GM21786 (cell line): ENCODE results near the gene SLC20A1.

ENCODE experiments used
- ATAC-seq: cut with Tn5 transposase; IDR thresholded peaks from one replicate; pipeline ENCODE4 v1.9.1; 2021; ENCODE audit not compliant: unreplicated experiment

SLC20A1 gene

GRCh38 chr2:112623913-112624777, 21.6 kb upstream of the SLC20A1 start:
- peak; percentile 84 for ATAC-seq

GRCh38 chr2:112625474-112626114, 20.1 kb upstream of the SLC20A1 start:
- ATAC-seq = no peak

DNA sequence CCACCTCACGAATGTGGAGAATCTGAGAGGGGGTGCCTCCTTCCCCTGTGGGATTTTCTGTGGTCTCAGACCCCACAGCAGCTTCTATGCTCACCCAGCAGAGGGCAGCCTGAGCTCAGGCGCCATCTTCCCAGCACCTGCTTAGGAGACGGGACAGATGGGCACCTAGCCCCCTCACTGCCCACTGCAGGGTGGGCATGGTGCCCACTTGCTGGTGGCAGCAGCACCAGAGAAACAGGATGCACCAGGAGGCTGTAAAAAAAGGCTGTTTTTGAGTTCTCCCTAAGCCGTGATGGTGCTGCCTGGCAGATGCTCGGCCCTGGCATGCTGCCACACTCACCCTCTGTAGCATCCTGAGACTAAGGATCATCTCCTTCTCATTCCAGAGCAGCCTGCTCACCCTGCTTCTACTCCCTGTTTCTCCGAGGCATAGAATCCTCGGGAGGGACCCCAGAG, 19.1 kb upstream of the SLC20A1 start:
- no peak for ATAC-seq

GRCh38 chr2:112627060-112628040, 18.4 kb upstream of the SLC20A1 start:
- ATAC-seq = no peak

GRCh38 chr2:112629224-112629623, 16.5 kb upstream of the SLC20A1 start:
- no peak for ATAC-seq

GRCh38 chr2:112629823-112630222, 15.9 kb upstream of the SLC20A1 start:
- no peak for ATAC-seq

- no peak for ATAC-seq
Measured at GRCh38 chr2:112630268-112630667, 15.5 kb upstream of the SLC20A1 start.

DNA sequence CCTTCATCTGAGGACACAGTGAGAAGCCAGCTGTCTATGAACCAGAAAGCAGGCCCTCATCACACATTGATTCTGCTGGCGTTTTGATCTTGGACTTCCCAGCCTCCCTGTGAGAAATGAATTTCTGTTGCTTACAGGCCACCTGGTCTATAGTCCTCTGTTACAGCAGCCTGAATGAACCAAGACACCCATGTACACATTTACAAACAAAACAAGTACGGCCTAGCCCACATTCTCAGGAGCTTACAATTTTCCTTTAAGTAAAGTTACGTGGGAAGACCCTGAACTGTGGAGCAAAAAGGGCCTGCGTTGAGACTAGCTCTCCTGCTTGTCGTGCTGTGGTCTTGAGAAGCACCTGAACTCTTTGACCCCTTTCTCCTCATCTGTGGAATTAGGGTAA, 12.0 kb upstream of the SLC20A1 start:
- ATAC-seq = no peak

GRCh38 chr2:112634153-112634873, 11.4 kb upstream of the SLC20A1 start:
- no peak for ATAC-seq

- no peak for ATAC-seq
Measured at GRCh38 chr2:112634874-112635157, 10.9 kb upstream of the SLC20A1 start.

DNA sequence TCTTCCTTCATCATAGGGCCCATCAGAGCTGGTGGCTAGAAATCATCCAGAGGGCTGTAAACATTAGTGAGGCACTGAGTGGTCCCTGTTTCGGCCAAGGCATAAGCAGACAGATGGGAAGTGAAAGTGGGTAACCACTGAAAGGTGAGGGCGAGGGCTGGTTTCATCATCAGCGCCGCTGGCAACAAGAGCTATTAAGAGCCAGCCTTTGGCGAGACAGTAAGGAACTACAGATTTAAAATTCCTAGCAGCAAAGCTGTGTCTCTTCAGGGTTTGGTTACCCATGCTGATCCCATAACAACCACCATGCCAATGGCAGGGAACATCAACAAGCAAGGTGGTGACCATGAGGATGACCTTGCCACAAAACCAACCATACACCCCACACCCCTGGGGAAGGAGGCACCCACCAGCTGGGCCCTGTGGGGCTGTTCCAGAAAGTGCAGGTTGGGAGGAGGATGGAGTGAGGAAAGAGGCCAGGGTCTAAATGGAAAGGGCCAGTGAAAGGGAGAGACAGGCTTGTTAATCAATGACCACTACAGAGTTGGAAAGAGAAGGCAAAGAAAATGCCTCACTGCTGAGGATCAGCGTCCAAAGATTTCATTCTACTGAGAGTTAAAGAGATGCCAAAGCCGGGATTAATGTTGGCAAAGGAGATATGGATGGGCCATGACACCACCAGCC, 9.0 kb upstream of the SLC20A1 start:
- ATAC-seq = peak; percentile 98

DNA sequence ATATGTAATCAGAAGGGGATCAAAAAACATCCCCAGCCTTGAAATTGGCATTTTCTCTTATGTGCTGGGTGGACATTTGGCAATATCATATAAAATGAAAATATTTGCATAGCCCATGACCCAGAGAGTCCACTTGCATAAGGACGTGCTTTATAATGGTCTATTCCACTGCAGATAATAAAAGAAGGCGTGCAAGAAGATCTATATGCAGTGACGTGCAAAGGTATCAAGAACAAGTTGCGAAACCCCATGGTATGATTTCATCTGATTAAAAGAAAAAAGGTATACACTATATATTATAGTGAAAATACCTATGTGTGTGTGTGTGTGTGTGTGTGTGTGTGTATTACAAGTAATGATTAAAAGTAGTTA, 8.5 kb upstream of the SLC20A1 start:
- ATAC-seq = no peak

DNA sequence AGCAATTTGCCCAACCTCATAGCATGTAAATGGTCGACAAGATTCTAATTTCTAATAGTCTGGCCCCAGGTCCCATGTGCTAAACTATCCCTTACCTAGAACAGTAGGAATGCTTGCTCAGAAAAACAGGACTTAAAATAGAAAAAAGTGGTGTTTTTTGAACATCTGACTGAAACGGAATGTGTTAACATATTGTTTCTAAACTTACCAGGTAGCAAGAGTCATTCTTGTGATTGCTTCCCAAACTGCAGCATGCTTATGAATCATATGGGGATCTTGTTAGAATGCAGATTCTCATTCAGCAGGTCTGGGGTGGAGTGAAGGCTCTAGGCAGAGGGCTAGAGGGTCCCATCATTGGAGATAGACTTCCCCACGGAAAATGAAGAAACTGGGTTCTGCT, 5.8 kb upstream of the SLC20A1 start:
- no peak for ATAC-seq

DNA sequence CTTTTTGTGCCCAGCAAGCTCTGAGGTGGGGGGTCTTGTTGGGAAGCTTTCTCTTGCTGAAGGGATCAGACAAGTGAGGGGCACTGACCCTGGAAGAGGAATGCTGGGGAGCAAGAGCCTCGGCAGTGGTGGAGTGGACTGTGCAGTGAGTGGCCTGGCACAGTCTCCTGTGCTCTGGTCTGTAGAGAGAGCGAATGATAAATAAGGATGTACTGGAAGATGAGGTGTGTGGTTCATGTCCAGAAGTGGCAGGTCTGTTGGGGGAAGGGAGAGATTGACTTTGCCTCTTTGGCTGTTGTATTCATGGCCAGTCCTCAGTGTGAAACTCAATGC, 5.3 kb upstream of the SLC20A1 start:
- ATAC-seq = no peak

DNA sequence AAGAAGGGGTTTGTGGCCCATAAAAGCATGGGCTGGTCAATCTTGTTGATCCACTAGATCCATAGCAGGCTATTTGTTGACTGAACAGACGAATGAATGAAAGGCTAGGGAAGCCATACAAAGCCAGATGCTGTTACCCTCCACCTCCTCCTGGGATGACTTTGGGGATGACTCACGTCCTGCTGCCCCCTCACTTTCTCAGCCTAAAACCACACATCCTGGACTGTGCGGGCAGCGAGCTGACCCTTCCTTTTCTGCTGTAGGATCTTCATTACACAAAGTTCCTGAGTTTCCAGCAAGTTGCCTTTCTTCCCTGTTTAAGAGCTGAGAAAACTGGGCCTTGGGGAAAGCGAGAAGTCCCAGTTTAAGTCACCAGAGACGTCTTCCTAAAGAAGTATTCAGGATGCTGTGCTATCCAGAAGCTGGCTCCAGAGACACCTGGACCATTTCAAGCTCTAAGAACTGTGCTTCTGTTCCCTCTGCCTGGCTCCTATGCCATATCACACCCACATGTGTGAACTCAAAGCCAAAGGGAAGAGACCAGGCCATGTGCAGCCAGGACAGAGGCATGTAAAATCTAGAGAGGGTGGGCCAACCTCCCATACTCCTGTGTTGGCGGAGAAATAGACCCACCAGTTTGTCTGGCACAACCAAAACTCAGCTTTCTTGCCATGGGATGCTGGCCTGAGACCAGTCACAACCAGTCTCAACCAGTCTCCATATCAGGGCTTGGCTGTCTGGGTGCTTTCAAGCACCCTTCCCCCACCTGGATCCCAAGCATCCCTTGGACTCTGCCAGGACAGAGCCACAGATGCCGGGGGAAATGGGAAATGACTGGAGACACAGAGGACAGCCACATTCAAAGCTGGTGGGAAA, 4.7 kb upstream of the SLC20A1 start:
- ATAC-seq = no peak

GRCh38 chr2:112641701-112642100, 4.0 kb upstream of the SLC20A1 start:
- no peak for ATAC-seq

DNA sequence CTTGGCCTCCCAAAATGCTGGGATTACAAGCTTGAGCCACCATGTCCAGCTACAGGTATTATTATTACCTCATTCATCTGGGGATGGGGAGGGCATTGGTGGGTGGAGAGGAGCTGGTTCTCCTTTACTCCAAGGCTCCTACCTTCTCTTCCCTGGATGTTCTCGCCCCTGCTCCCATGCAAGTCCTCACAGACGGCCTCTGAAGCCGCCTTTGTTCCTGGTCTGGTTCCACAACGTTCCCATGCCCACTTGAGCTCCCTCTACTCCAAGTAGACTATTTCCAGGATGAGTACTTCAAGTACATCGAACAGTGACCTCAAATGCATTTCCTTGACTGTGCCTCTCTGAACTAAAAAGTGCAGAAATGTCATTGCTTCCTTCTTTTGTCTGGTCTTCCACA, 3.2 kb upstream of the SLC20A1 start:
- no peak for ATAC-seq

DNA sequence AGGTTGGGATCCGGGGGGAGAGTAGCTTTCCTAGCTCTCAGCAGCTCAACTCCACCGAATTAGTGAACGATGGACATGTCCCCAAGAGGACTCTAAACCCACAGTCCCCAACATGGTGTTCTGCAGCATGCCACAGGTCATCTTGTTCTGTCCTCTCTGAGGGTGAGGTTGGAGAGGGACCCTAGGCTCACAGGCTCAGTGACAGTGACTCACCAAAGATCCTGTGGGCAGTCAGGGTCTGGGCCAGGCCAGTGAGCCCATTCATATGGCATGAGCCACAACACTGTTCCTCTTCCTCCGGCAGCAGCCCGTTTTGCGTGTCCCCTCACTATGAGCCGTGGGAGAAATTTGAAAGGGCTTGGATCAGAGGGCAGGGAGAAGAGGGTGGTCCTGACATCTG, 2.8 kb upstream of the SLC20A1 start:
- ATAC-seq = no peak

DNA sequence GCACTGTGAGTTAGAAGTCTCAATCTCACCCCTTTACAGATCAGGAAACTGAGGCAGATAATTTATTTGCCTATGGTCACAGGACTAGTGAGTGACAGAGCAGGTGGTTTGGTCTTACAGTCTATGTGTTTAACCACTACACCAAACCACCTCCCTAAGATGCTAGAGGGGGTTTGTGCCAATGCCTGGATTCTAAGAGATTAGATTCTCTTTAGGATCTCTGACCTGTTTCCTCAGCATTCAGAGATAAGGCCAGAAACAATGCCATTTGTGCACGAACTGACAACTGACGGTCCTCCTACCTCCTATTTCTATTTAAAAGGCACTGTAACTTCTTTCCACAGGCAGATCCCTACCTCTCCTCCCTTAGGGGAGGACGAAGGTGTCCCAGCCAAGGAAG, 2.3 kb upstream of the SLC20A1 start:
- ATAC-seq = no peak
